Activated B cell treated with CpG ODN at 0.5 μM for 24 hours (primary cell): ENCODE data around the gene COL17A1. TPM values are rescaled to one million over a fixed set of nuclear protein-coding genes. Genes with fewer than 3 reads are reported as not detected.

Experiments used
- ATAC-seq: fragments of 200-7000 bp; cut with Tn5 transposase; one replicate; pipeline ENCODE4 v1.10.0; 2021; ENCODE audit warnings: low read depth, mild to moderate bottlenecking, moderate library complexity
- CTCF ChIA-PET: fragments of 350-600 bp; sonication (Branson Sonifier 250); formaldehyde crosslinking; loops from one replicate; lab custom pipeline; 2021; ENCODE audit warnings: antibody characterized with exemption; lab: Charles Lee
- POLR2A ChIA-PET: fragments of 350-600 bp; sonication (Branson Sonifier 250); formaldehyde crosslinking; loops from one replicate; lab custom pipeline; 2021; ENCODE audit warnings: antibody characterized with exemption; lab: Charles Lee
- DNase-seq: peaks from one replicate; pipeline ENCODE4 v3.0.0; 2022
- H3K27ac Mint-ChIP-seq: one replicate; pipeline ENCODE4 v1.8.0; 2020; ENCODE audit warnings: mixed read lengths
- H3K27me3 Mint-ChIP-seq: one replicate; pipeline ENCODE4 v1.8.0; 2021; ENCODE audit warnings: mixed read lengths
- H3K36me3 Mint-ChIP-seq: one replicate; pipeline ENCODE4 v1.8.0; 2021; ENCODE audit warnings: low read depth, mixed read lengths
- H3K4me1 Mint-ChIP-seq: one replicate; pipeline ENCODE4 v1.8.0; 2021; ENCODE audit warnings: mixed read lengths
- H3K4me3 Mint-ChIP-seq: one replicate; pipeline ENCODE4 v1.8.0; 2020; ENCODE audit warnings: mild to moderate bottlenecking, mixed read lengths
- H3K9me3 Mint-ChIP-seq: one replicate; pipeline ENCODE4 v1.8.0; 2020; ENCODE audit warnings: mixed read lengths
- intact Hi-C: fragments of 100-400 bp; cut with micrococcal nuclease; formaldehyde crosslinking; loops from one replicate; pipeline ENCODE4 v1.15.1; 2024
- total RNA-seq: library from RNA; stranded (reverse); gene quantifications from 2 replicates; pipeline ENCODE4 v1.2.3, GENCODE V29; 2022
- TF ChIP-seq, protein P1 (sequence below): fragments of 200-600 bp; IDR thresholded peaks from one replicate; pipeline ENCODE4 v1.8.0; 2022; ENCODE audit warnings: antibody characterized with exemption, mild to moderate bottlenecking

COL17A1 gene
- total RNA-seq, 1 donor from 2014 or later = not detected

DNA sequence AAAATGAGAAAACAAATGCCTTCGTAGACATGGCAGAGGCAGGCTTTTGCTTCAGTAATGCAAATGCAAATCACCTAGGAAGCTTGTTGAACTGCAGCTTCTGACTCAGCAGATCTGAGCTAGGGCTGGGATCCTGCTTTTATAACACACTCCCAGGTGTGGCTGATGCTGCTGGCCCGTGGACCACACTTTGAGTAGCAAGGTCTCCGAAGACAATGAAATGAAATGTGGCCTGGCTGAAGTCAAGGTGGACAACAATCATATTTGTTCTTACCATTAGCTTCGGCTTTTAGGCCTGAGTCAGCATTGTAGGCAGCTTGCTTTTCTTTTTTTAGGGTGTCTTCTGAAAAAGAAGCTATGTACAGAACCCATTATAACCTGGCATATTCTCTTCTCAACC lies 26.3 kb downstream of the COL17A1 start:
- ATAC-seq (no peak), DNase-seq (no peak)
- Mint-ChIP-seq H3K9me3 (no peaks in the 10 kb centered on the region), H3K36me3 (no peaks in the 10 kb centered on the region), H3K4me1 (no peaks in the 10 kb centered on the region), H3K27me3 (peaks cover 11% of the 10 kb centered on the region), H3K4me3 (no peak overlapping the region), H3K27ac (no peak overlapping the region)
- CTCF ChIA-PET = no interaction called here
- intact Hi-C loops = no loop called here
- POLR2A ChIA-PET = no interaction called here
- TF ChIP-seq, protein P1, sequence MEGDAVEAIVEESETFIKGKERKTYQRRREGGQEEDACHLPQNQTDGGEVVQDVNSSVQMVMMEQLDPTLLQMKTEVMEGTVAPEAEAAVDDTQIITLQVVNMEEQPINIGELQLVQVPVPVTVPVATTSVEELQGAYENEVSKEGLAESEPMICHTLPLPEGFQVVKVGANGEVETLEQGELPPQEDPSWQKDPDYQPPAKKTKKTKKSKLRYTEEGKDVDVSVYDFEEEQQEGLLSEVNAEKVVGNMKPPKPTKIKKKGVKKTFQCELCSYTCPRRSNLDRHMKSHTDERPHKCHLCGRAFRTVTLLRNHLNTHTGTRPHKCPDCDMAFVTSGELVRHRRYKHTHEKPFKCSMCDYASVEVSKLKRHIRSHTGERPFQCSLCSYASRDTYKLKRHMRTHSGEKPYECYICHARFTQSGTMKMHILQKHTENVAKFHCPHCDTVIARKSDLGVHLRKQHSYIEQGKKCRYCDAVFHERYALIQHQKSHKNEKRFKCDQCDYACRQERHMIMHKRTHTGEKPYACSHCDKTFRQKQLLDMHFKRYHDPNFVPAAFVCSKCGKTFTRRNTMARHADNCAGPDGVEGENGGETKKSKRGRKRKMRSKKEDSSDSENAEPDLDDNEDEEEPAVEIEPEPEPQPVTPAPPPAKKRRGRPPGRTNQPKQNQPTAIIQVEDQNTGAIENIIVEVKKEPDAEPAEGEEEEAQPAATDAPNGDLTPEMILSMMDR = no peak

DNA sequence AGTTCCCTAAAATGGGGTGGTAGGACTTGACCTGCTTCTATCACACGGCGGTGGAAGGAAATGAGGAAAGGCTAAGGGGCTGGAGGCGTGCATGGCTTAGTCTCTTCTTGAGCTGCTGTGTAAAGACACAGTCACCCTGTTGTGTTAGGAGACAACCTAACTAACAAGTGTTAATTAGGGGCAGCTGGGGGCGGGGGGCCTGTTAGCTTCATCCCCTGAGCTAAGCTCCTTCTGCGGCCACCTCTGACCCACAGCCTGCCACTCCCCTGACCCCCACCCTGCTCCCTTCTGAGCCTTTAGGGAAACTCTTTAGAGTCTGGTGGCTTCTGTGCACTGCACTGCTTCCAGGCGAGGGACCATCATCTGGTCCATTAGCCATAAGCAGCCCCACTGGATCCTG lies 28.0 kb downstream of the COL17A1 start:
- ChIA-PET CTCF (no interaction called here), POLR2A (interaction anchor here (0.6 kb wide), 1 partner anchor 50 kb away, joined by 3 read pairs; no protein-coding TSS in a partner anchor)
- no peaks in the 10 kb centered on the region for H3K36me3 Mint-ChIP-seq
- DNase-seq (no peak), ATAC-seq (no peak)
- intact Hi-C loops = no loop called here
- H3K9me3 Mint-ChIP-seq = no peaks in the 10 kb centered on the region
- no peak overlapping the region for H3K4me3 Mint-ChIP-seq
- no peaks in the 10 kb centered on the region for H3K4me1 Mint-ChIP-seq
- H3K27me3 Mint-ChIP-seq = no peaks in the 10 kb centered on the region
- TF ChIP-seq, protein P1 = no peak
- H3K27ac Mint-ChIP-seq = no peak overlapping the region

DNA sequence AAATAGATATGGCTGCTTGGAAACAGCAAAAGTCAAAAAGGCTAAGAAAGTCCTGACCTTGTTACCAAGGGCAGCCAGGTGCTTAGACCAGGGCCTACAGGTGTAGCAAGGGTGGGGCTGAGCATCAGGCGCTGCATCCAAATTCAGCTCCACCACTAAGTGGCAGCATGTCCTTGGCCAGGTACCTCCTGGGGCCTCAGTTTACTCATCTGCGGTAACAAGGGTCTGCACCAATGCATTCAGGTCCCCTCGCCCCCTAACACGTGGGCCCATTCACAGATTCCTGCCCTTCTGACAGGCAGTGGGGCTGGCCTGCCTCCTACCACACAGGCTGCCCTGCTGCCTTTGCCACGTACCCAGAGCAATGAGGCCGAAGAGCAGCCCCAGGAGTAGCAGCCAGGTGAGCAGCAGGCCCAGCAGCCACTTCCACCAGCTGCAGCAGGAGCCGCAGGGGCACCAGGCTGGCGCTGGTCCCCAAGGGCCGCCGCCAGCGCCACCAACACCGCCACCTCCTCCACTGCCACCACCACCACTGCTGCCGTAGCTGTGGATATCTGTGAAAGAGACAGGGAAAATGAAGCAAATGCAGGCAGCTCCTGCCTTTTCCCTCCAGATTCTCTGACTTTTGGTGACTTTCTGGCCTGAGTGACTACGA lies 28.9 kb downstream of the COL17A1 start:
- Mint-ChIP-seq H3K9me3 (no peaks in the 10 kb centered on the region), H3K27ac (no peak overlapping the region), H3K36me3 (no peaks in the 10 kb centered on the region), H3K27me3 (no peaks in the 10 kb centered on the region), H3K4me1 (no peaks in the 10 kb centered on the region), H3K4me3 (no peak overlapping the region)
- CTCF ChIA-PET = no interaction called here
- TF ChIP-seq, protein P1 = no peak
- DNase-seq (no peak), ATAC-seq (no peak)
- POLR2A ChIA-PET = interaction anchor here (0.6 kb wide), 2 partner anchors 51 to 91 kb away, joined by 3 to 4 read pairs; no protein-coding TSS in a partner anchor
- intact Hi-C loops = no loop called here

DNA sequence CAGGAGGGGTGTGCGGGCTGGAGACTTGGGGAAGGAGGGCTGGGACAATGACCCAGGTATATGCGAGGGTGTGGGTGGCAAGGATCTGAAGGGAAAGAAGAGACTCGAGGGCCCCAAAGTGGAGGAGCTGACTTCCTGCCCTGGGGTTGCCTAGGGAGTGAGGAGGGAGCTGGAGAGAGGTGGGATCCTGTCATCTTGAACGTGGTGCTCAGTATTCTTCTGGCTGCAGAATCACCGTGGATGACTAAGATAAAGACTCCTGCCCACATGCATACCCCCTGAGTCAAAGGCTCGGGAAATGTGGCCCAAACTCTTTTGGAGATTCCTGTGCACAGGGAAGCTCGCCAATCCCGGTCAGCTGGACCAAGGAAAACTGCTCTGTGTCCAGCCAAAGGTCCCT lies 31.2 kb downstream of the COL17A1 start:
- ATAC-seq (no peak), DNase-seq (no peak)
- H3K9me3 Mint-ChIP-seq = no peaks in the 10 kb centered on the region
- H3K4me3 Mint-ChIP-seq = no peak overlapping the region
- TF ChIP-seq, protein P1 = no peak
- H3K36me3 Mint-ChIP-seq = no peaks in the 10 kb centered on the region
- H3K27ac Mint-ChIP-seq = no peak overlapping the region
- intact Hi-C loops = no loop called here
- no peaks in the 10 kb centered on the region for H3K27me3 Mint-ChIP-seq
- CTCF ChIA-PET = no interaction called here
- H3K4me1 Mint-ChIP-seq = no peaks in the 10 kb centered on the region
- POLR2A ChIA-PET = no interaction called here

DNA sequence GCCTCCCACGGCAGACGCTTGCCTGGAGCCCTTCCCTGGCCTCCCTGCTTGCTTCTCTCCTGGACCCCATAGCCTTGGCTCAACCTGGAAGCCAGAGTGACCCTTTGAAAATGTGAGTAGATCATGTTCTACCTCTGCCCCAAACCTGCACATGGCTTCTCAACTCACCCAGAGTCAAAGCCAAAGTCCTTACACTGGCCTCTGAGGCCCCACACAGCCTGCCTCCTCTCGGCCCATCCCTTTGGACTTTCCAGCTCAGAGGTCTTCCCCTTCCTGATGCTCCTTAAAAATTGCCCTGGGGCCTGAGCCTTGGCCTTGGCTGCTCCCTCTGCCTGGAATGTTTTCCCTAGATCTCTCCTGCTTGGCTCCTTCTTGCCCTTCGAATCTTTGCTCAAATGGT lies 32.5 kb downstream of the COL17A1 start:
- no peaks in the 10 kb centered on the region for H3K4me1 Mint-ChIP-seq
- intact Hi-C loops = no loop called here
- ChIA-PET CTCF (no interaction called here), POLR2A (no interaction called here)
- ATAC-seq = no peak
- H3K4me3 Mint-ChIP-seq = no peak overlapping the region
- TF ChIP-seq, protein P1 = no peak
- H3K27ac Mint-ChIP-seq = no peak overlapping the region
- H3K27me3 Mint-ChIP-seq = peaks cover 5% of the 10 kb centered on the region
- H3K9me3 Mint-ChIP-seq = no peaks in the 10 kb centered on the region
- no peak for DNase-seq
- no peaks in the 10 kb centered on the region for H3K36me3 Mint-ChIP-seq
